GM12878 (cell line): ENCODE data around the gene GAP43.

Experiments
- FOXK2 ChIP-seq: fragments of 450-650 bp; IDR thresholded peaks from 2 replicates; pipeline ENCODE4 v1.6.1; 2017; ENCODE audit warnings: mild to moderate bottlenecking, moderate library complexity
- KDM1A ChIP-seq: fragments of 200-600 bp; sonication (generic); IDR thresholded peaks from 2 replicates; pipeline ENCODE4 v1.6.1; 2016; ENCODE audit warnings: borderline replicate concordance
- POLR2A ChIP-seq: IDR thresholded peaks from 2 replicates; pipeline ENCODE4 v1.6.1; 2011; ENCODE audit warnings: low read depth, mild to moderate bottlenecking, low read length
- SP1 ChIP-seq: IDR thresholded peaks from one replicate; pipeline ENCODE4 v1.6.1; 2011; ENCODE audit warnings: low read depth, low read length
- SREBF2 ChIP-seq: IDR thresholded peaks from 2 replicates; pipeline ENCODE4 v1.6.1; 2012; ENCODE audit warnings: mild to moderate bottlenecking, low read length
- TBL1XR1 ChIP-seq: IDR thresholded peaks from 2 replicates; pipeline ENCODE4 v1.6.1; 2012; ENCODE audit warnings: low read depth, low read length, improper control_type of control experiment
- TF ChIP-seq, protein P1 (sequence below), 3 experiments: IDR thresholded peaks in 2 of 3; conservative IDR thresholded peaks in 1 of 3; 2 replicates each; pipeline ENCODE4 v1.5.1; 2011; ENCODE audit warnings: low read depth in 3 of 3, low read length in 3 of 3, mild to moderate bottlenecking in 3 of 3, control low read depth in 2 of 3, moderate library complexity in 2 of 3, inconsistent platforms in 1 of 3, mixed read lengths in 1 of 3; ENCODE audit not compliant: control insufficient read depth in 2 of 3, insufficient read depth in 1 of 3; ENCODE audit errors: extremely low read depth in 1 of 3
- TF ChIP-seq, protein P2 (sequence below): IDR thresholded peaks from 2 replicates; pipeline ENCODE4 v1.6.1; 2011; ENCODE audit warnings: low read depth, low read length, improper control_type of control experiment, borderline replicate concordance

DNA sequence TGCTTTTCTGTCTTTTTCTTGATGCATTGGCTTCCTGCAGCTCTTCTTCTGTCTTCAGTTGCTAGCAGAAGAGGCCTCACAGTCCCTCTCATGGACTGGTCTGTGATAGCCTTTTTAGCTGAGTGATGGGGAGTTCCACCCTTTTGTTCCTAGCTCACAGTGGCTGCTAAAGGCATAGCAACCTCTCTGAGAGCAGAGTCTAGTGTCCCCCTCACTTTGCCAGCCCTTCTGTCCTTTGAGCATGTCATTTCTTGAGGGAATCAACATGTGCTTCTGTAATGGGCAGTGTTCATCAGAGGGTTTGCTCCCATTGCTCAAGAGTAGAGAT, 44.4 kb downstream of the GAP43 start:
- TF ChIP-seq KDM1A (no peak), SP1 (no peak), TBL1XR1 (no peak), FOXK2 (no peak), SREBF2 (no peak), POLR2A (no peak)
- TF ChIP-seq, protein P1, sequence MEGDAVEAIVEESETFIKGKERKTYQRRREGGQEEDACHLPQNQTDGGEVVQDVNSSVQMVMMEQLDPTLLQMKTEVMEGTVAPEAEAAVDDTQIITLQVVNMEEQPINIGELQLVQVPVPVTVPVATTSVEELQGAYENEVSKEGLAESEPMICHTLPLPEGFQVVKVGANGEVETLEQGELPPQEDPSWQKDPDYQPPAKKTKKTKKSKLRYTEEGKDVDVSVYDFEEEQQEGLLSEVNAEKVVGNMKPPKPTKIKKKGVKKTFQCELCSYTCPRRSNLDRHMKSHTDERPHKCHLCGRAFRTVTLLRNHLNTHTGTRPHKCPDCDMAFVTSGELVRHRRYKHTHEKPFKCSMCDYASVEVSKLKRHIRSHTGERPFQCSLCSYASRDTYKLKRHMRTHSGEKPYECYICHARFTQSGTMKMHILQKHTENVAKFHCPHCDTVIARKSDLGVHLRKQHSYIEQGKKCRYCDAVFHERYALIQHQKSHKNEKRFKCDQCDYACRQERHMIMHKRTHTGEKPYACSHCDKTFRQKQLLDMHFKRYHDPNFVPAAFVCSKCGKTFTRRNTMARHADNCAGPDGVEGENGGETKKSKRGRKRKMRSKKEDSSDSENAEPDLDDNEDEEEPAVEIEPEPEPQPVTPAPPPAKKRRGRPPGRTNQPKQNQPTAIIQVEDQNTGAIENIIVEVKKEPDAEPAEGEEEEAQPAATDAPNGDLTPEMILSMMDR (IDR thresholded peaks at IDR 0.05 in 2 of 3, conservative IDR thresholded peaks at IDR 0.05 in 1 of 3; ENCODE audit: control insufficient read depth in 2 of 3, extremely low read depth in 1 of 3, insufficient read depth in 1 of 3, low read depth in 3 of 3, low read length in 3 of 3): no peak
- TF ChIP-seq, protein P2, sequence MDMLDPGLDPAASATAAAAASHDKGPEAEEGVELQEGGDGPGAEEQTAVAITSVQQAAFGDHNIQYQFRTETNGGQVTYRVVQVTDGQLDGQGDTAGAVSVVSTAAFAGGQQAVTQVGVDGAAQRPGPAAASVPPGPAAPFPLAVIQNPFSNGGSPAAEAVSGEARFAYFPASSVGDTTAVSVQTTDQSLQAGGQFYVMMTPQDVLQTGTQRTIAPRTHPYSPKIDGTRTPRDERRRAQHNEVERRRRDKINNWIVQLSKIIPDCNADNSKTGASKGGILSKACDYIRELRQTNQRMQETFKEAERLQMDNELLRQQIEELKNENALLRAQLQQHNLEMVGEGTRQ: no peak
